Lower leg skin (tissue), 4 donors: ENCODE measurements around the gene MBOAT2. TPM values are rescaled to one million over a fixed set of nuclear protein-coding genes. Genes with fewer than 3 reads are reported as not detected.

ENCODE experiments used
- DNase-seq, 2 donors: peaks; one replicate each; pipeline ENCODE4 v3.0.0-alpha.2; 2019; ENCODE audit warnings: low spot score in 2 of 2
- H3K4me3 ChIP-seq: fragments of 200-600 bp; sonication (generic); 2 replicates; pipeline ENCODE4 v1.5.1; 2017; ENCODE audit warnings: mild to moderate bottlenecking, low read depth; ENCODE audit not compliant: poor library complexity, severe bottlenecking
- POLR2A ChIP-seq, 2 donors: fragments of 450-650 bp; IDR thresholded peaks; one replicate each; pipeline ENCODE4 v1.6.1; 2016 to 2017; ENCODE audit warnings: antibody characterized with exemption in 2 of 2, mild to moderate bottlenecking in 1 of 2, moderate library complexity in 1 of 2
- WGBS, 2 donors: methylation state at CpG; one replicate each; pipeline ENCODE4 v1.1.5; 2018; 5-methylcytosine and 5-hydroxymethylcytosine counted together
- intact Hi-C: fragments of 100-400 bp; cut with DNase I; formaldehyde crosslinking; loops from one replicate; pipeline ENCODE4 v1.15.0; 2023; ENCODE audit warnings: low total_unique reads
- total RNA-seq, 4 donors: library from RNA; depleted of rRNA; stranded (reverse); fragments of >200 nt; gene quantifications; one replicate each; pipeline ENCODE4 v1.1.0, GENCODE V29; 2016
- TF ChIP-seq, protein P1 (sequence below), 3 donors: fragments of 450-650 bp; IDR thresholded peaks; one replicate each; pipeline ENCODE4 v1.5.1; 2016; ENCODE audit warnings: antibody characterized with exemption in 3 of 3, mild to moderate bottlenecking in 3 of 3, moderate library complexity in 2 of 3

The MBOAT2 gene
- total RNA-seq, 4 donors from 2014 or later: 47.2 to 92.3 (median 76.4) TPM

GRCh38 chr2:8893978-8894820 is 109.3 kb downstream of the MBOAT2 start:
- no peak overlapping the region for H3K4me3 ChIP-seq
- intact Hi-C loops: no loop called here
- peak in 1 of 2 donors; percentile 26 for DNase-seq
- TF ChIP-seq POLR2A (IDR thresholded peaks at IDR 0.05): no peak
- TF ChIP-seq, protein P1, sequence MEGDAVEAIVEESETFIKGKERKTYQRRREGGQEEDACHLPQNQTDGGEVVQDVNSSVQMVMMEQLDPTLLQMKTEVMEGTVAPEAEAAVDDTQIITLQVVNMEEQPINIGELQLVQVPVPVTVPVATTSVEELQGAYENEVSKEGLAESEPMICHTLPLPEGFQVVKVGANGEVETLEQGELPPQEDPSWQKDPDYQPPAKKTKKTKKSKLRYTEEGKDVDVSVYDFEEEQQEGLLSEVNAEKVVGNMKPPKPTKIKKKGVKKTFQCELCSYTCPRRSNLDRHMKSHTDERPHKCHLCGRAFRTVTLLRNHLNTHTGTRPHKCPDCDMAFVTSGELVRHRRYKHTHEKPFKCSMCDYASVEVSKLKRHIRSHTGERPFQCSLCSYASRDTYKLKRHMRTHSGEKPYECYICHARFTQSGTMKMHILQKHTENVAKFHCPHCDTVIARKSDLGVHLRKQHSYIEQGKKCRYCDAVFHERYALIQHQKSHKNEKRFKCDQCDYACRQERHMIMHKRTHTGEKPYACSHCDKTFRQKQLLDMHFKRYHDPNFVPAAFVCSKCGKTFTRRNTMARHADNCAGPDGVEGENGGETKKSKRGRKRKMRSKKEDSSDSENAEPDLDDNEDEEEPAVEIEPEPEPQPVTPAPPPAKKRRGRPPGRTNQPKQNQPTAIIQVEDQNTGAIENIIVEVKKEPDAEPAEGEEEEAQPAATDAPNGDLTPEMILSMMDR (IDR thresholded peaks at IDR 0.05): no peak
- 87 to 90% methylated on average over 19 of the region's 19 CpGs for WGBS, 2 donors

DNA sequence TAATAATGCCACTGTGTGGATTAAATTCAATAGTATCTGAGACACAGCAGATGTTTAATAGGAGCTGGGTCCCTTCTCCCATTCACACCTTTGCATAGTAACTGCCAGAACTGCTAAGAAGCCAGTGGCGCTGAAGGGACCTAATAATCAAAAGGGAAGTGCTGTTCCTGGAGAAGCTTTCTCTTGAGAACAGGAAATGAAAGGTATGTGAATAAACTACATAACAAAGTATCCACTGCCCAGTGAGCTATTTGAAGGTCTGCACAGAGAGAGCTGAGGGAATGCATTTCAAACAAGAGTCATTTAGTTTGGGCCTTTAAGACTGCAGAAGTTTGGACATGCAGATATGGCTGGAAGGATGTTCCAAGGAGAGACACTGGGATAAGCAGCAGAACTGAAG is 110.0 kb downstream of the MBOAT2 start:
- intact Hi-C loops: no loop called here
- no peak overlapping the region for H3K4me3 ChIP-seq
- peak in 1 of 2 donors; percentile 7 for DNase-seq
- no peak for TF ChIP-seq POLR2A (IDR thresholded peaks at IDR 0.05)
- TF ChIP-seq, protein P1 (IDR thresholded peaks at IDR 0.05): no peak
- WGBS, 2 donors: 87 to 92% methylated on average over 1 of the region's 1 CpG

- intact Hi-C loops: no loop called here
- WGBS, 2 donors: 76 to 90% methylated on average over 2 of the region's 2 CpGs
- no peak overlapping the region for H3K4me3 ChIP-seq
- DNase-seq: no peak
- TF ChIP-seq POLR2A (IDR thresholded peaks at IDR 0.05): no peak
- TF ChIP-seq, protein P1 (IDR thresholded peaks at IDR 0.05): no peak
These were observed 111.4 kb downstream of the MBOAT2 start for GRCh38 chr2:8892111-8892510.

DNA sequence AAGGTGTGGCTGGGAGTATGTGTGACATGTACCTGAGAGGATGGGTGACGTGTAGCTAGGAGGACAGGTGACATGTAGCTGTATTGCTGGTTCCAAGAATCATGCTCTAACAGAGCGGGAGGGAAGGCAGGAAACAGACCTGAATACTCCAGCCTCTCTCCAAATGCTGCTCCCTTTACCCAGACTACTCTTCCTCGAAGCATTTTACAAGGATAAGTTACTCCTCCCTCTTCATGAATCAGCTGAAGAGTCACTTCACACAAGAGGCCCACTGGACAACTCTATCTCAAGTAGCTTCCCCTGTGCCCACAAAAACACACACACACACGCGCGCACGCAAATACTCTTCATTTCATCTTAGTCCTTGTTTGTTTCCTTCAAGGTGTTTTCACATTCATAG is 113.5 kb downstream of the MBOAT2 start:
- intact Hi-C loops: no loop called here
- 87 to 89% methylated on average over 7 of the region's 7 CpGs for WGBS, 2 donors
- TF ChIP-seq POLR2A (IDR thresholded peaks at IDR 0.05): no peak
- TF ChIP-seq, protein P1 (IDR thresholded peaks at IDR 0.05): no peak
- DNase-seq: peak in 1 of 2 donors; percentile 23
- no peak overlapping the region for H3K4me3 ChIP-seq

DNA sequence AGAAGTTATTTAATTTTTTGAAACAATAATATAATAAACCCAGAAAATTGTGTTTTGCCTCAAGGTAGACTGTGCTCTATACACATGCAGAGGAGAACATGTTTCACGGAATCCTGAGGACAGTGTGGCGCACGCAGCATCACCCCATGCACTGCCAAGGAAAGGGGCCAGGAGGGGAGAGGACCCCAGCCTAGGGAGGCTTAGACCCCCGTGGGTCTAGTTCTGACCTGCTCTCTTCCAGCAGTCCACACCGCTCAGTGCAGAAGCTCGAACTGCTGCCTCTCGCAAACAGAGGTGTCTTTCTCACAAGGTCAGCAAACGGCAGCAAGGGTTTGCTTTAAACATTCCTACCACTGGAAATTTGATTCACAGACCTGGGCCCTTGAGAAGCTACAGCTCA is 114.5 kb downstream of the MBOAT2 start:
- WGBS, 2 donors: 90 to 96% methylated on average over 8 of the region's 8 CpGs
- peak in 1 of 2 donors; percentile 71 for DNase-seq
- intact Hi-C loops: no loop called here
- no peak overlapping the region for H3K4me3 ChIP-seq
- no peak for TF ChIP-seq POLR2A (IDR thresholded peaks at IDR 0.05)
- TF ChIP-seq, protein P1 (IDR thresholded peaks at IDR 0.05): no peak
